ENCODE results near the gene TRIM31. TPM values are rescaled to one million over a fixed set of nuclear protein-coding genes. Genes with fewer than 3 reads are reported as not detected.

Gene TRIM31
- total and polyA plus RNA-seq, 9 donors, result not detected

- no peak overlapping the region for H3K4me3 ChIP-seq
- intact Hi-C loops (cut with DNase I), result no loop called here
- 72 to 76% (median 75%) methylated on average over 10 of the region's 10 CpGs for WGBS, 3 donors
These were observed 392 bp downstream of the TRIM31 start for GRCh38 chr6:30112402-30112994.

DNA sequence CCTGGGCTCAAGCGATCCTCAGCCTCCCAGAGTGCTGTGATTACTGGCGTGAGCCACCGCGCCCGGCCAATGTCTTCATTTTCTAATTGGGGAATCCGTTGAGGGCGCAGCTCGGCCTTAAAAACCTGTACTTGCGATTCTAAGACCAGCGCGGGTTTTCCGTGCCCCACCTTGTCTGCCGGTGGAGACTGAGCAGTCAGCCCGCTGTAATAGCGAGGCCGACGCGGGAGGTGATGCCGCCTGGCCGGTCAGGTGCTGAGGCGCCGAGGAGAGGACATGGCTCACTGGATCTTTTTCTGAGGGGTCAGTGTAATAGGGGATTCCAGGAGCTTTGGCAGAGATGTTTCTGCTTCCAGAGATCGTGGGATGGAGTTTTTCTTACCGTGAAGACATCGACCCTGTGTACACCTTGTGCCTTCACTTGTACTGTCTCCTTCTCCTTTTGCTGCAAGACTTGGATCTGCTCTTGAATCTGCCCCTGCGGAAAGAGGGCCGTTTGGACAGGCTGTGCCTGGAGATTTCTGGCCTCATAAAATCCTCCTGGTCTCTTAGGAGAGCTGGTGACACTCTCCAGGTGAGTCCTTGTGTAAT is 1.5 kb downstream of the TRIM31 start:
- no peak for TF ChIP-seq EP300 (IDR thresholded peaks at IDR 0.05)
- no peak for TF ChIP-seq CTCF (IDR thresholded peaks at IDR 0.05)
- Histone ChIP-seq H3K36me3 (no peaks in the 10 kb centered on the region), H3K9me3 (no peaks in the 10 kb centered on the region), H3K4me3 (no peak overlapping the region), H3K27me3 (no peaks in the 10 kb centered on the region), H3K4me1 (ENCODE audit: insufficient read depth) (no peaks in the 10 kb centered on the region), H3K27ac (no peak overlapping the region)
- 36 to 58% (median 44%) methylated on average over 27 of the region's 27 CpGs for WGBS, 3 donors
- intact Hi-C loops (cut with DNase I), result no loop called here
- no peak for DNase-seq

More at GRCh38 chr6:30112402-30112994, 392 bp downstream of the TRIM31 start:
- H3K4me1 ChIP-seq (ENCODE audit: insufficient read depth), result no peaks in the 10 kb centered on the region
- no peaks in the 10 kb centered on the region for H3K27me3 ChIP-seq
- no peak for TF ChIP-seq EP300 (IDR thresholded peaks at IDR 0.05)
- TF ChIP-seq POLR2A (IDR thresholded peaks at IDR 0.05), result no peak
- TF ChIP-seq CTCF (IDR thresholded peaks at IDR 0.05), result no peak
- H3K36me3 ChIP-seq, result no peaks in the 10 kb centered on the region
- no peak overlapping the region for H3K27ac ChIP-seq
- H3K9me3 ChIP-seq, result no peaks in the 10 kb centered on the region
- no peak for DNase-seq

DNA sequence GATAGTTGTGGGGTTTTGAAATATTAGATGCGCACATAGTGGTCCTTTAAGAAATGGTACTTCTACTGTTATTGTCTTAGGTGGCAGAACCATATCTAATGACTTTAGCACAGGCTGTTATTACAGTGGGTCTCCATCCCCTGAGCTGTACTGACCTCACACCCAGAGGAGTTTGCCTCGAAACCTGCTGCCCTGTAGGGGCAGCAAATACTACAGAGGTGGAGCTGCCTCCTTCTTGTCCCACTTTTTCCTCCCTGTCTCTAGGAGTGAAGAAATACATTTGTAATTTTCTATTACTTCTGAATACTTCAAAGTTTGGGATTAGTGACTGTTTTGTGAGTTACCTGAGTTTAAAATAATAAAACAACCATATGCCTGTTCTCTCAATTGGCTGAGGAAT is 8.2 kb downstream of the TRIM31 start:
- no peaks in the 10 kb centered on the region for H3K36me3 ChIP-seq
- H3K4me3 ChIP-seq, result no peak overlapping the region
- TF ChIP-seq CTCF (IDR thresholded peaks at IDR 0.05) (no peak), EP300 (IDR thresholded peaks at IDR 0.05) (no peak), POLR2A (IDR thresholded peaks at IDR 0.05) (no peak)
- no peak overlapping the region for H3K27ac ChIP-seq
- no peak for DNase-seq
- H3K27me3 ChIP-seq, result no peaks in the 10 kb centered on the region
- H3K4me1 ChIP-seq (ENCODE audit: insufficient read depth), result peaks cover 14% of the 10 kb centered on the region
- WGBS, 3 donors, result 50 to 70% (median 59%) methylated on average over 2 of the region's 2 CpGs
- no peaks in the 10 kb centered on the region for H3K9me3 ChIP-seq
- intact Hi-C loops (cut with DNase I), result no loop called here

DNA sequence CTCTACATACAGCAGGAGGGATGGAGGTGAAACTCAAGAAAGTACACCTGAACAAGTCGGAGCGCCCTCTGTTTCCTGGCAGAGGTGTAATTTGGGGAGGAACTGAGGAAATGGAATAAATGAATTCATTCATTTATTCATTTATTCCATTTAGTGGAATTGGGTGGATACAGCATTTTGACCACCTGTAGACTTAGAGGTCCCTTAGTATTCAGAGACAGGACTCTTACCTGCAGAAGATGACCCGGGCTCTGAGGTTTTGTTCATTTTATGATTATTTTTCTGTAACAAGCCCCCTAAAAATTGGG is 9.1 kb downstream of the TRIM31 start:
- Histone ChIP-seq H3K4me3 (peak overlapping the region; percentile 30), H3K27ac (no peak overlapping the region), H3K27me3 (no peaks in the 10 kb centered on the region), H3K36me3 (no peaks in the 10 kb centered on the region), H3K9me3 (no peaks in the 10 kb centered on the region), H3K4me1 (ENCODE audit: insufficient read depth) (peaks cover 14% of the 10 kb centered on the region)
- TF ChIP-seq CTCF (IDR thresholded peaks at IDR 0.05) (no peak), POLR2A (IDR thresholded peaks at IDR 0.05) (no peak), EP300 (IDR thresholded peaks at IDR 0.05) (no peak)
- intact Hi-C loops (cut with DNase I), result loop anchor here in 1 of 4 donors (2.0 kb wide), 1 partner anchor 23 kb away; no protein-coding TSS in a partner anchor
- DNase-seq, result no peak
- WGBS, 3 donors, result 49 to 56% (median 56%) methylated on average over 3 of the region's 3 CpGs
